Thyroid gland (tissue), 4 donors: Measurements from ENCODE around the gene ELAVL2. TPM values are rescaled to one million over a fixed set of nuclear protein-coding genes. Genes with fewer than 3 reads are reported as not detected.

ENCODE experiments used
- DNase-seq, 2 donors: peaks; one replicate each; pipeline ENCODE4 v3.0.0-alpha.2; 2019
- H3K27ac ChIP-seq, 3 donors: fragments of 200-600 bp; sonication (generic); 1 replicate in 2 of 3; 2 replicates in 1 of 3; pipeline ENCODE4 v1.5.1; 2016 to 2019; ENCODE audit warnings: mild to moderate bottlenecking in 1 of 3, moderate library complexity in 1 of 3
- H3K27me3 ChIP-seq: fragments of 200-600 bp; sonication (generic); one replicate; pipeline ENCODE4 v1.5.1; 2019
- H3K36me3 ChIP-seq, 2 donors: fragments of 200-600 bp; sonication (generic); one replicate each; pipeline ENCODE4 v1.5.1; 2016 to 2019
- H3K4me1 ChIP-seq, 2 donors: fragments of 200-600 bp; sonication (generic); one replicate each; pipeline ENCODE4 v1.5.1; 2017 to 2019
- H3K4me3 ChIP-seq, 3 donors: fragments of 200-600 bp; sonication (generic); replicated peaks in 1 of 3; 1 replicate in 2 of 3; 2 replicates in 1 of 3; pipeline ENCODE4 v1.5.1; 2016; ENCODE audit warnings: mild to moderate bottlenecking in 1 of 3
- H3K9me3 ChIP-seq: fragments of 200-600 bp; sonication (generic); one replicate; pipeline ENCODE4 v1.5.1; 2017
- POLR2A ChIP-seq, 2 donors: fragments of 450-650 bp; IDR thresholded peaks; one replicate each; pipeline ENCODE4 v1.6.1; 2017; ENCODE audit warnings: antibody characterized with exemption in 2 of 2, mild to moderate bottlenecking in 2 of 2, moderate library complexity in 1 of 2
- WGBS, 2 donors: methylation state at CpG; one replicate each; pipeline ENCODE4 v1.1.5; 2017; 5-methylcytosine and 5-hydroxymethylcytosine counted together
- intact Hi-C: fragments of 100-400 bp; cut with DNase I; formaldehyde crosslinking; loops from one replicate; pipeline ENCODE4 v1.15.1; 2023
- total RNA-seq, 4 donors: library from RNA; depleted of rRNA; stranded (reverse); fragments of >200 nt; gene quantifications; one replicate each; pipeline ENCODE4 v1.2.3, GENCODE V29; 2016
- TF ChIP-seq, protein P1 (sequence below), 6 experiments: fragments of 200-600 bp in 3 of 6; fragments of 450-650 bp in 3 of 6; sonication (generic) in 3 of 6; IDR thresholded peaks; one replicate each; pipeline ENCODE4 v1.5.1; 2016 to 2019; ENCODE audit warnings: antibody characterized with exemption in 6 of 6, mild to moderate bottlenecking in 2 of 6, inconsistent platforms in 1 of 6, moderate library complexity in 1 of 6

The ELAVL2 gene
- total RNA-seq, 4 donors from 2014 or later, result 0.24 to 0.33 (median 0.27) TPM; not detected in 1

- no peaks in the 10 kb centered on the region for H3K27me3 ChIP-seq
- no peaks in the 10 kb centered on the region for H3K36me3 ChIP-seq
- TF ChIP-seq POLR2A (IDR thresholded peaks at IDR 0.05), result no peak
- TF ChIP-seq, protein P1, sequence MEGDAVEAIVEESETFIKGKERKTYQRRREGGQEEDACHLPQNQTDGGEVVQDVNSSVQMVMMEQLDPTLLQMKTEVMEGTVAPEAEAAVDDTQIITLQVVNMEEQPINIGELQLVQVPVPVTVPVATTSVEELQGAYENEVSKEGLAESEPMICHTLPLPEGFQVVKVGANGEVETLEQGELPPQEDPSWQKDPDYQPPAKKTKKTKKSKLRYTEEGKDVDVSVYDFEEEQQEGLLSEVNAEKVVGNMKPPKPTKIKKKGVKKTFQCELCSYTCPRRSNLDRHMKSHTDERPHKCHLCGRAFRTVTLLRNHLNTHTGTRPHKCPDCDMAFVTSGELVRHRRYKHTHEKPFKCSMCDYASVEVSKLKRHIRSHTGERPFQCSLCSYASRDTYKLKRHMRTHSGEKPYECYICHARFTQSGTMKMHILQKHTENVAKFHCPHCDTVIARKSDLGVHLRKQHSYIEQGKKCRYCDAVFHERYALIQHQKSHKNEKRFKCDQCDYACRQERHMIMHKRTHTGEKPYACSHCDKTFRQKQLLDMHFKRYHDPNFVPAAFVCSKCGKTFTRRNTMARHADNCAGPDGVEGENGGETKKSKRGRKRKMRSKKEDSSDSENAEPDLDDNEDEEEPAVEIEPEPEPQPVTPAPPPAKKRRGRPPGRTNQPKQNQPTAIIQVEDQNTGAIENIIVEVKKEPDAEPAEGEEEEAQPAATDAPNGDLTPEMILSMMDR (IDR thresholded peaks at IDR 0.05), result no peak
- DNase-seq, result no peak
- H3K9me3 ChIP-seq, result no peaks in the 10 kb centered on the region
- no peaks in the 10 kb centered on the region for H3K4me1 ChIP-seq
- no peak overlapping the region for H3K27ac ChIP-seq
- 70 to 71% methylated on average over 1 of the region's 1 CpG for WGBS, 2 donors
- H3K4me3 ChIP-seq, result no peak overlapping the region
- intact Hi-C loops, result no loop called here
These were observed 13.4 kb downstream of the ELAVL2 start for GRCh38 chr9:23812673-23813072.

GRCh38 chr9:23811633-23812032 is 14.4 kb downstream of the ELAVL2 start:
- intact Hi-C loops, result no loop called here
- Histone ChIP-seq H3K27ac (no peak overlapping the region), H3K4me3 (no peak overlapping the region), H3K36me3 (no peaks in the 10 kb centered on the region), H3K27me3 (no peaks in the 10 kb centered on the region), H3K4me1 (no peaks in the 10 kb centered on the region), H3K9me3 (no peaks in the 10 kb centered on the region)
- WGBS, 2 donors, result 61 to 62% methylated on average over 2 of the region's 2 CpGs
- no peak for DNase-seq
- TF ChIP-seq POLR2A (IDR thresholded peaks at IDR 0.05), result no peak
- TF ChIP-seq, protein P1 (IDR thresholded peaks at IDR 0.05), result no peak

GRCh38 chr9:23803216-23803615 is 22.8 kb downstream of the ELAVL2 start:
- H3K27ac ChIP-seq, result no peak overlapping the region
- H3K4me1 ChIP-seq, result no peaks in the 10 kb centered on the region
- no peak for TF ChIP-seq POLR2A (IDR thresholded peaks at IDR 0.05)
- TF ChIP-seq, protein P1 (IDR thresholded peaks at IDR 0.05), result no peak
- DNase-seq, result no peak
- 92 to 94% methylated on average over 2 of the region's 2 CpGs for WGBS, 2 donors
- intact Hi-C loops, result no loop called here
- H3K4me3 ChIP-seq, result no peak overlapping the region
- no peaks in the 10 kb centered on the region for H3K36me3 ChIP-seq
- H3K9me3 ChIP-seq, result no peaks in the 10 kb centered on the region
- no peaks in the 10 kb centered on the region for H3K27me3 ChIP-seq

DNA sequence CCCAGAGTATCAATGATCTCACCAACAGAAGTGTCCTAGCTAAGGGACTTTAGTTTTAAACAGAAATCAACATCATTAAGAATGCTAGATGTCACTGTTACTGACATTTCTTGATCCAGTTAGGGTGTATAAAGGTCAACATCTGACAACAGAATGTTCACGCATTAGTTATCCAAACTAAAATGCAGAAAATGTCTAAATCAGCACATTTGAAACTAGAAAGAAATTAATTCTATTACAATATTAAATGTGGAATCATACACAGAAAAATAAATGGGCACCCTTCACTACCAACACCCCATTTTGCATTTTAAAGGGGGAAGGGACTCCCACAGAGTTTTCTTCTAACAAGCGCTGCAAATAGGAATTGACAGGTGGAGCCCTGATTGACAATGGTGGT is 24.5 kb downstream of the ELAVL2 start:
- no peak for TF ChIP-seq POLR2A (IDR thresholded peaks at IDR 0.05)
- TF ChIP-seq, protein P1 (IDR thresholded peaks at IDR 0.05), result no peak
- no peaks in the 10 kb centered on the region for H3K9me3 ChIP-seq
- no peak overlapping the region for H3K4me3 ChIP-seq
- H3K27ac ChIP-seq, result no peak overlapping the region
- intact Hi-C loops, result no loop called here
- 93 to 96% methylated on average over 2 of the region's 2 CpGs for WGBS, 2 donors
- DNase-seq, result no peak
- no peaks in the 10 kb centered on the region for H3K27me3 ChIP-seq
- no peaks in the 10 kb centered on the region for H3K4me1 ChIP-seq
- no peaks in the 10 kb centered on the region for H3K36me3 ChIP-seq

DNA sequence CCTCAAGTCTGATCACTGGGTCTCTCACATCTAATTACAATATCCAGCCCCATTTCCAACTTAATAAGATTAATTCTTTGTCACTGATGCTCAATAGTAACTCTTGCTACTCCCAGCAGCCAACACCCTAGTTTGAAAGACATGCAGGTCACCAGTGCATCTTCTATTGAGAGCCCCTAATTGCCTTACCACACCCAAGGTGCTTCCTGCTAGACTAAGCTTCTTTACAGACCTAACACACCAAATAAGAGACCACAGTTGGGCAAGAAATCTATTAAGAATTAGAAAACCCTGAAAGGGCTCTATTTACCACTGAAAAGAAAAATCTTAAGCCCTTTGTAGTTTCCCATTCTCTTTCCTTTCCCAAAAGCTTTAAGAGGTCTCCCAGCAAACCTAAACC is 26.5 kb downstream of the ELAVL2 start:
- Histone ChIP-seq H3K4me1 (no peaks in the 10 kb centered on the region), H3K36me3 (no peaks in the 10 kb centered on the region), H3K27me3 (no peaks in the 10 kb centered on the region), H3K9me3 (no peaks in the 10 kb centered on the region), H3K27ac (no peak overlapping the region), H3K4me3 (no peak overlapping the region)
- intact Hi-C loops, result no loop called here
- no peak for DNase-seq
- TF ChIP-seq, protein P1 (IDR thresholded peaks at IDR 0.05), result no peak
- no peak for TF ChIP-seq POLR2A (IDR thresholded peaks at IDR 0.05)
